Measurements from ENCODE around the gene GALM. TPM values are rescaled to one million over a fixed set of nuclear protein-coding genes. Genes with fewer than 3 reads are reported as not detected.
"Not testable (repeated sequence)": the region's sequence is repeated elsewhere in the genome, so short reads cannot be mapped to it uniquely, and the experiment has no call there.

The GALM gene
- total and polyA plus RNA-seq, 2 experiments from 2014 or later, result 46.0 to 47.4 TPM

DNA sequence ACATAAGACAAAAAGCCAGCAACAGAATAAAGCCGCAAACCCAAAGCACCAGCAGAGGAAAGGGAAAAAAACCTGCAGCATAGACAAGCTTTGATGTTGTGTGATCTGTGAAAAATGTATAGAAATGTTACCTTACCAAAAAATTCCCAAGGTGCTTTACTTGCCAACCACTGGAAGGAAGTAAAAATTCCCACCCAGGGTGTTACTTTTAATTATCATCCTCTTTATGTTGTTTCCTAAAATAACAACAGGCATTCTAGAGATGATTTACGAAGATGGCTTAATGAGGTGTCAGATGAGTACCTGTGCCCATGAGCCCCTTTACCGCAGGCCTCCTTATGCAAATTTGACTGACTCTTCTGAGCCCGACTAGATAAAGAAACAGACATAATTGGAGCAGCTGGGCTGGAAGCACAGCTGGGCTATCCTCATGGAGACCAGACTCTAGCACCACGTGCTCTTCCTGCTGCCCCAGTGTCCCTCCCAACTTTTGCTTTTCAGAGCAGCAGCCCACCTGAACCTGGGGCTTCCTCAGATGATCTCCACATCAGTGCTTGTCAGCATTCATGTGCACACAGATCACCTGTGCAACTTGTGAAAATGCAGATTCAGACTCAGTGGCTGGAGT, 43.8 kb downstream of the GALM start:
- no peak for DNase-seq (ENCODE audit: low read depth in 1 of 2, low spot score in 1 of 2)
- TF ChIP-seq, protein P1, sequence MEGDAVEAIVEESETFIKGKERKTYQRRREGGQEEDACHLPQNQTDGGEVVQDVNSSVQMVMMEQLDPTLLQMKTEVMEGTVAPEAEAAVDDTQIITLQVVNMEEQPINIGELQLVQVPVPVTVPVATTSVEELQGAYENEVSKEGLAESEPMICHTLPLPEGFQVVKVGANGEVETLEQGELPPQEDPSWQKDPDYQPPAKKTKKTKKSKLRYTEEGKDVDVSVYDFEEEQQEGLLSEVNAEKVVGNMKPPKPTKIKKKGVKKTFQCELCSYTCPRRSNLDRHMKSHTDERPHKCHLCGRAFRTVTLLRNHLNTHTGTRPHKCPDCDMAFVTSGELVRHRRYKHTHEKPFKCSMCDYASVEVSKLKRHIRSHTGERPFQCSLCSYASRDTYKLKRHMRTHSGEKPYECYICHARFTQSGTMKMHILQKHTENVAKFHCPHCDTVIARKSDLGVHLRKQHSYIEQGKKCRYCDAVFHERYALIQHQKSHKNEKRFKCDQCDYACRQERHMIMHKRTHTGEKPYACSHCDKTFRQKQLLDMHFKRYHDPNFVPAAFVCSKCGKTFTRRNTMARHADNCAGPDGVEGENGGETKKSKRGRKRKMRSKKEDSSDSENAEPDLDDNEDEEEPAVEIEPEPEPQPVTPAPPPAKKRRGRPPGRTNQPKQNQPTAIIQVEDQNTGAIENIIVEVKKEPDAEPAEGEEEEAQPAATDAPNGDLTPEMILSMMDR (IDR thresholded peaks at IDR 0.05; ENCODE audit: low read depth, low read length), result no peak
- Histone ChIP-seq H3K9me3 (ENCODE audit: low read depth) (no peaks in the 10 kb centered on the region), H3K4me3 (no peak overlapping the region), H3K36me3 (no peaks in the 10 kb centered on the region), H3K27me3 (no peaks in the 10 kb centered on the region), H3K27ac (no peak overlapping the region), H3K4me1 (ENCODE audit: low read depth) (no peaks in the 10 kb centered on the region)

GRCh38 chr2:38711558-38711957, 45.6 kb downstream of the GALM start:
- no peak for DNase-seq (ENCODE audit: low read depth in 1 of 2, low spot score in 1 of 2)
- Histone ChIP-seq H3K27me3 (no peaks in the 10 kb centered on the region), H3K4me1 (ENCODE audit: low read depth) (no peaks in the 10 kb centered on the region), H3K9me3 (ENCODE audit: low read depth) (no peaks in the 10 kb centered on the region), H3K27ac (no peak overlapping the region), H3K36me3 (no peaks in the 10 kb centered on the region), H3K4me3 (no peak overlapping the region)
- TF ChIP-seq, protein P1 (IDR thresholded peaks at IDR 0.05; ENCODE audit: low read depth, low read length), result no peak

DNA sequence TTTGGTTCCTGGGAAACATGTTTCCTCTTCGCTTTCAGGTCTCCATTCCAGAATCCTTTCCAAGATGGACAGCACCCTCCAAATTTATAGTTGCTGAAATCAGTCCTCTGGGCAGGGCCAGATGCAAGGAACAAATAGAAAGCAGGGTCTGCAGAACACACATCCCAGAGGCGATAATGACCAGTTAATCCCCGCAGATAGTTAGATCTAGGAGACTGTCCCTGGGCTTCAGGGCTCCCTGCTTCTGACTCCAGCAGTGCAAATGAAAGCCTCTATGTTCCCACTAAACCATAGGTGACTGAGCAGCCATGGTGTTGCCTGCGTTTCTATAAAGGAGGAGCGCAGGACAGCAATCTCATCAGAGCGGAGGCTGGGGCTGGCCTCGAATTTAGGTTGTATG, 46.5 kb downstream of the GALM start:
- no peak for DNase-seq (ENCODE audit: low read depth in 1 of 2, low spot score in 1 of 2)
- no peak overlapping the region for H3K4me3 ChIP-seq
- no peaks in the 10 kb centered on the region for H3K4me1 ChIP-seq (ENCODE audit: low read depth)
- H3K27me3 ChIP-seq, result no peaks in the 10 kb centered on the region
- H3K9me3 ChIP-seq (ENCODE audit: low read depth), result no peaks in the 10 kb centered on the region
- TF ChIP-seq, protein P1 (IDR thresholded peaks at IDR 0.05; ENCODE audit: low read depth, low read length), result no peak
- H3K27ac ChIP-seq, result no peak overlapping the region
- H3K36me3 ChIP-seq, result no peaks in the 10 kb centered on the region

DNA sequence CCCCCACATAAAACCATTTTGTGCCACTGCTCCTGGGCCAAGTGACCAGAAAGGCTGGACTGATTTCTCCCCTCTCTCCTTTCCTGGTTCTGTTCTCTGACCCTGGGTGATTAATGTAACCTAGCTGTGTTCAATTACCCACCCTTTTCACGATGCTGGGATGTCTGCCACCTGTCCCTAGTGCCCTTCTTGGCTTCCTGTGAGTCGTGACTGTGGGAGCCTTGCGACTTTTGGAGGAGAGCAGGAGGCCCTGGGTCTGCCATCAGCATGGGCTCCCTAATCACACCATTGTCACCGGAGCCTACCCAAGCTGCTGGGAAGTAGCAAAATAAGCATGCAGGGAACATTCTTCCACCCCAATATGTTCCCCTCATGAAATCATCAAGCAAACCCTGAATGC, 47.0 kb downstream of the GALM start:
- TF ChIP-seq, protein P1 (IDR thresholded peaks at IDR 0.05; ENCODE audit: low read depth, low read length), result no peak
- Histone ChIP-seq H3K4me3 (no peak overlapping the region), H3K27me3 (no peaks in the 10 kb centered on the region), H3K27ac (no peak overlapping the region), H3K36me3 (no peaks in the 10 kb centered on the region), H3K9me3 (ENCODE audit: low read depth) (no peaks in the 10 kb centered on the region), H3K4me1 (ENCODE audit: low read depth) (no peaks in the 10 kb centered on the region)
- DNase-seq (ENCODE audit: low read depth in 1 of 2, low spot score in 1 of 2), result no peak

DNA sequence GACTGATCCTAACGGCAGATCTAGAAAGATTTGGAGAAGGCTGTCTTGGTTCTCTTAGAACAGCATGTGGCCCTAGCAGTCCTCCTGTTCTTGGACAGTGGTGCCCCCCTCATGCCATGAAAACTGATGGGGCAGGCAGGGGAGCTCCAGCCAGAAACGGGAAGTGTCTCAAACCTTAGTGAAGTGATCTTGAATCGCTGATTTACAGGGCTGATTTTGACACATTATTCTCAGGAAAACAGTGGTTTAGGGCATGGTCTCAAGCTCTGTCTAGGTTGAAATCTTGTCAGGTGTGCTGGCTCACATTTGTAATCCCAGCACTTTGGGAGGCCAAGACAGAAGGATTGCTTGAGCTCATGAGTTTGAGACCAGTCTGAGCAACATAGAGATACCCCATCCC, 47.4 kb downstream of the GALM start:
- no peak for DNase-seq (ENCODE audit: low read depth in 1 of 2, low spot score in 1 of 2)
- TF ChIP-seq, protein P1 (IDR thresholded peaks at IDR 0.05; ENCODE audit: low read depth, low read length), result no peak
- Histone ChIP-seq H3K36me3 (no peaks in the 10 kb centered on the region), H3K27ac (no peak overlapping the region), H3K27me3 (no peaks in the 10 kb centered on the region), H3K4me3 (no peak overlapping the region), H3K9me3 (ENCODE audit: low read depth) (no peaks in the 10 kb centered on the region), H3K4me1 (ENCODE audit: low read depth) (no peaks in the 10 kb centered on the region)

- not testable (repeated sequence) for DNase-seq (ENCODE audit: low read depth in 1 of 2, low spot score in 1 of 2); H3K27me3 ChIP-seq; H3K27ac ChIP-seq; H3K4me1 ChIP-seq (ENCODE audit: low read depth); H3K4me3 ChIP-seq; H3K9me3 ChIP-seq (ENCODE audit: low read depth); H3K36me3 ChIP-seq
Measured at GRCh38 chr2:38714941-38715340, 49.0 kb downstream of the GALM start.
